ENCODE data around the gene HOXA9. TPM values are rescaled to one million over a fixed set of nuclear protein-coding genes. Genes with fewer than 3 reads are reported as not detected.

The HOXA9 gene
- total RNA-seq, 3 donors from 2014 or later, result 7.5 to 18.4 (median 9.0) TPM

- Histone ChIP-seq H3K4me3 (no peak overlapping the region), H3K27ac (no peak overlapping the region), H3K36me3 (no peaks in the 10 kb centered on the region), H3K9me3 (no peaks in the 10 kb centered on the region), H3K4me1 (peaks cover 0 to 4% of the 10 kb centered on the region in 2 donors), H3K27me3 (peaks cover 0 to 98% of the 10 kb centered on the region in 2 donors)
- no peak for DNase-seq (ENCODE audit: low spot score in 2 of 2)
- intact Hi-C loops (cut with DNase I; ENCODE audit: low total_unique reads), result no loop called here
- TF ChIP-seq POLR2AphosphoS5 (IDR thresholded peaks at IDR 0.05), result no peak
- TF ChIP-seq POLR2A (IDR thresholded peaks at IDR 0.05), result no peak
- no peak for TF ChIP-seq CTCF (IDR thresholded peaks at IDR 0.05)
These were observed 42.1 kb upstream of the HOXA9 start for GRCh38 chr7:27207348-27207985.

- intact Hi-C loops (cut with DNase I; ENCODE audit: low total_unique reads), result no loop called here
- peak overlapping the region in 2 of 3 donors; percentile 18 to 48 for H3K4me3 ChIP-seq
- no peak overlapping the region for H3K27ac ChIP-seq
- no peak for TF ChIP-seq CTCF (IDR thresholded peaks at IDR 0.05)
- TF ChIP-seq POLR2A (IDR thresholded peaks at IDR 0.05), result no peak
- TF ChIP-seq POLR2AphosphoS5 (IDR thresholded peaks at IDR 0.05), result no peak
- H3K36me3 ChIP-seq, result no peaks in the 10 kb centered on the region
- H3K27me3 ChIP-seq, result peaks cover 9 to 98% of the 10 kb centered on the region in 2 donors
- no peaks in the 10 kb centered on the region for H3K9me3 ChIP-seq
- H3K4me1 ChIP-seq, result peaks cover 0 to 9% of the 10 kb centered on the region in 2 donors
- DNase-seq (ENCODE audit: low spot score in 2 of 2), result no peak
These were observed 40.3 kb upstream of the HOXA9 start for GRCh38 chr7:27205325-27206280.

GRCh38 chr7:27204851-27205322, 39.5 kb upstream of the HOXA9 start:
- Histone ChIP-seq H3K9me3 (no peaks in the 10 kb centered on the region), H3K36me3 (no peaks in the 10 kb centered on the region), H3K27me3 (peaks cover 9 to 98% of the 10 kb centered on the region in 2 donors), H3K4me1 (peaks cover 6 to 9% of the 10 kb centered on the region in 2 donors), H3K27ac (no peak overlapping the region), H3K4me3 (peak overlapping the region in 2 of 3 donors; percentile 18 to 48)
- no peak for DNase-seq (ENCODE audit: low spot score in 2 of 2)
- intact Hi-C loops (cut with DNase I; ENCODE audit: low total_unique reads), result no loop called here
- no peak for TF ChIP-seq CTCF (IDR thresholded peaks at IDR 0.05)
- no peak for TF ChIP-seq POLR2AphosphoS5 (IDR thresholded peaks at IDR 0.05)
- TF ChIP-seq POLR2A (IDR thresholded peaks at IDR 0.05), result no peak

- DNase-seq (ENCODE audit: low spot score in 2 of 2), result no peak
- no peaks in the 10 kb centered on the region for H3K36me3 ChIP-seq
- TF ChIP-seq POLR2A (IDR thresholded peaks at IDR 0.05), result no peak
- TF ChIP-seq POLR2AphosphoS5 (IDR thresholded peaks at IDR 0.05), result no peak
- TF ChIP-seq CTCF (IDR thresholded peaks at IDR 0.05), result no peak
- H3K27ac ChIP-seq, result no peak overlapping the region
- no peak overlapping the region for H3K4me3 ChIP-seq
- intact Hi-C loops (cut with DNase I; ENCODE audit: low total_unique reads), result no loop called here
- H3K4me1 ChIP-seq, result peaks cover 8 to 9% of the 10 kb centered on the region in 2 donors
- no peaks in the 10 kb centered on the region for H3K9me3 ChIP-seq
- H3K27me3 ChIP-seq, result peaks cover 12 to 95% of the 10 kb centered on the region in 2 donors
These were observed 38.7 kb upstream of the HOXA9 start for GRCh38 chr7:27203964-27204594.
